Measurements from ENCODE around the gene MTOR. TPM values are rescaled to one million over a fixed set of nuclear protein-coding genes. Genes with fewer than 3 reads are reported as not detected.

The MTOR gene
- total RNA-seq, 1 experiment from 2014 or later, result 48.0 TPM

DNA sequence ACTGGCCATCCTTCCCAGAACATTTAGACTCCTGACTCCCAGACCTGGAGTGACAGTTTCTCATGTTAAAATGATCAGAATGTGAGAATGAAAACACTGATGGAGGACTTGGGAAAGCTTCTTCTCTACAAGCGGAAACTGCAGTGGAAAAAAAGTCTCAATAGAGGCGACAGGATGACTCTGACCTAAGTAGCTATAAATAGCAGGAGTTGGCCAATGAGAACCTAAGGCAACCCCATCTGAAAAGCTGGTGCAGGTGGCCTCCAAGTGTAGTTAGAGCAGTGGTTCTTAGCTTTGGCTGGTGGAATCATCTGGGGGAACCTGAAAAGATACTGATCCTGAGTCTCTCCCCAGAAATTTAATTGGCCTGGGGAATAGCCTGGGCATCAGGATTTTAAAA lies 118.4 kb downstream of the MTOR start:
- ChIA-PET CTCF (no interaction called here), POLR2A (ENCODE audit: unreplicated experiment) (no interaction called here)
- Histone ChIP-seq H3K9me2 (replicated peaks; ENCODE audit: low read length) (no peaks in the 10 kb centered on the region), H3K4me2 (ENCODE audit: low read length) (no peak overlapping the region), H3K36me3 (ENCODE audit: low read depth, low read length) (peaks cover 36% of the 10 kb centered on the region; the same call in 1 of the 2 replicates), H3K9ac (ENCODE audit: low read length) (no peak overlapping the region), H3F3A (ENCODE audit: low read length, unreplicated experiment) (peaks cover 9% of the 10 kb centered on the region), H3K4me3 (ENCODE audit: low read length) (no peak overlapping the region), H4K20me1 (ENCODE audit: low read length) (no peaks in the 10 kb centered on the region), H2AFZ (ENCODE audit: low read length) (no peak overlapping the region), H3K4me1 (ENCODE audit: insufficient read depth, low read length) (peaks cover 38% of the 10 kb centered on the region), H3K79me2 (ENCODE audit: low read length) (no peaks in the 10 kb centered on the region), H3K9me3 (ENCODE audit: low read length) (no peaks in the 10 kb centered on the region), H3K27ac (ENCODE audit: low read length) (no peak overlapping the region), H3K27me3 (ENCODE audit: low read length) (no peaks in the 10 kb centered on the region)
- intact Hi-C loops (cut with micrococcal nuclease), result no loop called here
- TF ChIP-seq EZH2phosphoT487 (IDR thresholded peaks at IDR 0.05; ENCODE audit: borderline replicate concordance, low read length) (no peak), EZH2 (IDR thresholded peaks at IDR 0.05; ENCODE audit: low read length, unreplicated experiment) (no peak), CTCF (conservative IDR thresholded peaks at IDR 0.05; ENCODE audit: low read depth, low read length) (no peak)
- DNase-seq, result no peak
- BruUV-seq (replicated peaks), result no TSS peak
- ATAC-seq, result no peak

GRCh38 chr1:11143401-11143800 lies 119.0 kb downstream of the MTOR start:
- no peak overlapping the region for H3K9ac ChIP-seq (ENCODE audit: low read length)
- no peaks in the 10 kb centered on the region for H3K79me2 ChIP-seq (ENCODE audit: low read length)
- H2AFZ ChIP-seq (ENCODE audit: low read length), result no peak overlapping the region
- no peaks in the 10 kb centered on the region for H4K20me1 ChIP-seq (ENCODE audit: low read length)
- ChIA-PET POLR2A (ENCODE audit: unreplicated experiment) (no interaction called here), CTCF (no interaction called here)
- ATAC-seq (no peak), DNase-seq (no peak)
- H3K4me1 ChIP-seq (ENCODE audit: insufficient read depth, low read length), result peaks cover 38% of the 10 kb centered on the region
- BruUV-seq (replicated peaks), result no TSS peak
- peaks cover 40% of the 10 kb centered on the region; the same call in 1 of the 2 replicates for H3K36me3 ChIP-seq (ENCODE audit: low read depth, low read length)
- no peak overlapping the region for H3K4me2 ChIP-seq (ENCODE audit: low read length)
- H3F3A ChIP-seq (ENCODE audit: low read length, unreplicated experiment), result peaks cover 9% of the 10 kb centered on the region
- intact Hi-C loops (cut with micrococcal nuclease), result no loop called here
- H3K9me3 ChIP-seq (ENCODE audit: low read length), result no peaks in the 10 kb centered on the region
- H3K27ac ChIP-seq (ENCODE audit: low read length), result no peak overlapping the region
- no peaks in the 10 kb centered on the region for H3K27me3 ChIP-seq (ENCODE audit: low read length)
- H3K4me3 ChIP-seq (ENCODE audit: low read length), result no peak overlapping the region
- TF ChIP-seq EZH2phosphoT487 (IDR thresholded peaks at IDR 0.05; ENCODE audit: borderline replicate concordance, low read length) (no peak), EZH2 (IDR thresholded peaks at IDR 0.05; ENCODE audit: low read length, unreplicated experiment) (no peak), CTCF (conservative IDR thresholded peaks at IDR 0.05; ENCODE audit: low read depth, low read length) (no peak)
- H3K9me2 ChIP-seq (replicated peaks; ENCODE audit: low read length), result no peaks in the 10 kb centered on the region

- ChIA-PET POLR2A (ENCODE audit: unreplicated experiment) (no interaction called here), CTCF (no interaction called here)
- no TSS peak for BruUV-seq (replicated peaks)
- Histone ChIP-seq H3F3A (ENCODE audit: low read length, unreplicated experiment) (peaks cover 7% of the 10 kb centered on the region), H3K9me3 (ENCODE audit: low read length) (no peaks in the 10 kb centered on the region), H3K4me1 (ENCODE audit: insufficient read depth, low read length) (peaks cover 38% of the 10 kb centered on the region), H3K27me3 (ENCODE audit: low read length) (no peaks in the 10 kb centered on the region), H3K9me2 (replicated peaks; ENCODE audit: low read length) (no peaks in the 10 kb centered on the region), H2AFZ (ENCODE audit: low read length) (no peak overlapping the region), H3K4me3 (ENCODE audit: low read length) (no peak overlapping the region), H3K9ac (ENCODE audit: low read length) (no peak overlapping the region), H3K79me2 (ENCODE audit: low read length) (no peaks in the 10 kb centered on the region), H3K36me3 (ENCODE audit: low read depth, low read length) (peaks cover 46% of the 10 kb centered on the region), H4K20me1 (ENCODE audit: low read length) (no peaks in the 10 kb centered on the region), H3K27ac (ENCODE audit: low read length) (no peak overlapping the region), H3K4me2 (ENCODE audit: low read length) (no peak overlapping the region)
- DNase-seq (no peak), ATAC-seq (no peak)
- intact Hi-C loops (cut with micrococcal nuclease), result no loop called here
- no peak for TF ChIP-seq CTCF (conservative IDR thresholded peaks at IDR 0.05; ENCODE audit: low read depth, low read length)
- TF ChIP-seq EZH2 (IDR thresholded peaks at IDR 0.05; ENCODE audit: low read length, unreplicated experiment), result no peak
- TF ChIP-seq EZH2phosphoT487 (IDR thresholded peaks at IDR 0.05; ENCODE audit: borderline replicate concordance, low read length), result no peak
These were observed 119.5 kb downstream of the MTOR start for GRCh38 chr1:11142618-11143391.
